ENCODE data around the gene VAT1L. TPM values are rescaled to one million over a fixed set of nuclear protein-coding genes. Genes with fewer than 3 reads are reported as not detected.
A peak's percentile ranks its signal among the peaks of the same experiment; 100 is the strongest.

VAT1L gene
- total and polyA plus RNA-seq, 8 donors = 0.32 to 10.7 (median 1.3) TPM

- no peak overlapping the region for H3K27ac ChIP-seq
- no peaks in the 10 kb centered on the region for H3K4me1 ChIP-seq
- 82 to 85% methylated on average over 6 of the region's 6 CpGs for WGBS, 2 donors
- intact Hi-C loops (cut with DNase I) = no loop called here
- ATAC-seq = no peak
- no peaks in the 10 kb centered on the region for H3K36me3 ChIP-seq
- H3K4me3 ChIP-seq = no peak overlapping the region
- no peak for FAIRE-seq
- TF ChIP-seq CTCF (IDR thresholded peaks at IDR 0.05) = no peak
- no peaks in the 10 kb centered on the region for H3K27me3 ChIP-seq
- no peak for DNase-seq
- H3K9me3 ChIP-seq = no peaks in the 10 kb centered on the region
Observed at GRCh38 chr16:77858060-77858459, 69.7 kb downstream of the VAT1L start.

- Histone ChIP-seq H3K27ac (no peak overlapping the region), H3K36me3 (no peaks in the 10 kb centered on the region), H3K9me3 (no peaks in the 10 kb centered on the region), H3K27me3 (no peaks in the 10 kb centered on the region), H3K4me3 (no peak overlapping the region), H3K4me1 (no peaks in the 10 kb centered on the region)
- no peak for TF ChIP-seq CTCF (IDR thresholded peaks at IDR 0.05)
- no peak for FAIRE-seq
- no peak for DNase-seq
- intact Hi-C loops (cut with DNase I) = no loop called here
- WGBS, 2 donors = 82 to 87% methylated on average over 11 of the region's 11 CpGs
- ATAC-seq = no peak
Observed at GRCh38 chr16:77859493-77860232, 71.3 kb downstream of the VAT1L start.

- Histone ChIP-seq H3K4me3 (no peak overlapping the region), H3K9me3 (no peaks in the 10 kb centered on the region), H3K4me1 (no peaks in the 10 kb centered on the region), H3K36me3 (no peaks in the 10 kb centered on the region), H3K27me3 (no peaks in the 10 kb centered on the region), H3K27ac (no peak overlapping the region)
- WGBS, 2 donors = 70 to 75% methylated on average over 3 of the region's 3 CpGs
- intact Hi-C loops (cut with DNase I) = no loop called here
- no peak for TF ChIP-seq CTCF (IDR thresholded peaks at IDR 0.05)
- no peak for DNase-seq
- no peak for FAIRE-seq
- no peak for ATAC-seq
Observed at GRCh38 chr16:77860953-77861352, 72.6 kb downstream of the VAT1L start.

- peak in 3 of 4 donors; percentile 23 to 44 (median 42) for ATAC-seq
Observed at GRCh38 chr16:77863250-77863649, 74.9 kb downstream of the VAT1L start.

More at GRCh38 chr16:77863250-77863649, 74.9 kb downstream of the VAT1L start:
- intact Hi-C loops (cut with DNase I) = no loop called here
- H3K4me3 ChIP-seq = no peak overlapping the region
- no peaks in the 10 kb centered on the region for H3K27me3 ChIP-seq
- DNase-seq (peak in 1 of 6 donors; percentile 13), FAIRE-seq (no peak)
- no peak for TF ChIP-seq CTCF (IDR thresholded peaks at IDR 0.05)
- H3K36me3 ChIP-seq = no peaks in the 10 kb centered on the region
- no peaks in the 10 kb centered on the region for H3K9me3 ChIP-seq
- peaks cover 0 to 9% (median 8%) of the 10 kb centered on the region in 3 donors for H3K4me1 ChIP-seq
- 25 to 27% methylated on average over 5 of the region's 5 CpGs for WGBS, 2 donors
- no peak overlapping the region for H3K27ac ChIP-seq

All from pancreas (tissue), 10 donors.